Measurements from ENCODE around the gene COL26A1. TPM values are rescaled to one million over a fixed set of nuclear protein-coding genes. Genes with fewer than 3 reads are reported as not detected.

The COL26A1 gene
- polyA plus RNA-seq, 1 experiment, result 0.48 TPM

GRCh38 chr7:101328159-101328558 is 34.5 kb upstream of the COL26A1 start:
- POLR2A ChIA-PET, result no interaction called here
- CTCF ChIA-PET, result interaction anchor here (0.7 to 1.3 kb wide), 3 partner anchors 11 to 83 kb away, joined by 3 to 4 read pairs (median 3); no protein-coding TSS in a partner anchor
- H3K27me3 ChIP-seq (ENCODE audit: control insufficient read depth, insufficient read depth, low read length), result 0 out of 2 replicates have a peak, but pooled peaks cover 2% of the 10 kb centered on the region
- H3K4me3 ChIP-seq (ENCODE audit: low read depth, low read length), result no peak overlapping the region
- H3K36me3 ChIP-seq (ENCODE audit: control insufficient read depth, insufficient read depth, low read length), result no peaks in the 10 kb centered on the region
- TF ChIP-seq CTCF (IDR thresholded peaks at IDR 0.05; ENCODE audit: insufficient read depth, low read depth, low read length), result no peak
- DNase-seq (ENCODE audit: low read depth), result no peak

- DNase-seq (ENCODE audit: low read depth), result no peak
- Histone ChIP-seq H3K27me3 (ENCODE audit: control insufficient read depth, insufficient read depth, low read length) (peaks cover 5% of the 10 kb centered on the region), H3K36me3 (ENCODE audit: control insufficient read depth, insufficient read depth, low read length) (no peaks in the 10 kb centered on the region), H3K4me3 (ENCODE audit: low read depth, low read length) (no peak overlapping the region)
- ChIA-PET CTCF (no interaction called here), POLR2A (no interaction called here)
- no peak for TF ChIP-seq CTCF (IDR thresholded peaks at IDR 0.05; ENCODE audit: insufficient read depth, low read depth, low read length)
Measured at GRCh38 chr7:101330011-101330484, 32.6 kb upstream of the COL26A1 start.

GRCh38 chr7:101332026-101332425 is 30.6 kb upstream of the COL26A1 start:
- ChIA-PET CTCF (interaction anchor here (0.8 kb wide), 2 partner anchors 17 to 109 kb away, joined by 3 read pairs; no protein-coding TSS in a partner anchor), POLR2A (no interaction called here)
- H3K27me3 ChIP-seq (ENCODE audit: control insufficient read depth, insufficient read depth, low read length), result peaks cover 6% of the 10 kb centered on the region
- H3K4me3 ChIP-seq (ENCODE audit: low read depth, low read length), result no peak overlapping the region
- TF ChIP-seq CTCF (IDR thresholded peaks at IDR 0.05; ENCODE audit: insufficient read depth, low read depth, low read length), result no peak
- H3K36me3 ChIP-seq (ENCODE audit: control insufficient read depth, insufficient read depth, low read length), result no peaks in the 10 kb centered on the region
- DNase-seq (ENCODE audit: low read depth), result no peak

GRCh38 chr7:101333912-101334311 is 28.8 kb upstream of the COL26A1 start:
- no peak overlapping the region for H3K4me3 ChIP-seq (ENCODE audit: low read depth, low read length)
- H3K36me3 ChIP-seq (ENCODE audit: control insufficient read depth, insufficient read depth, low read length), result no peaks in the 10 kb centered on the region
- POLR2A ChIA-PET, result no interaction called here
- CTCF ChIA-PET, result interaction anchor here (1.1 to 1.5 kb wide), 3 partner anchors 12 to 119 kb away, joined by 3 to 6 read pairs (median 5); partner anchors contain the start of gene IFT22
- no peak for TF ChIP-seq CTCF (IDR thresholded peaks at IDR 0.05; ENCODE audit: insufficient read depth, low read depth, low read length)
- DNase-seq (ENCODE audit: low read depth), result no peak
- H3K27me3 ChIP-seq (ENCODE audit: control insufficient read depth, insufficient read depth, low read length), result peaks cover 6% of the 10 kb centered on the region

- TF ChIP-seq CTCF (IDR thresholded peaks at IDR 0.05; ENCODE audit: insufficient read depth, low read depth, low read length), result no peak
- POLR2A ChIA-PET, result no interaction called here
- DNase-seq (ENCODE audit: low read depth), result no peak
- CTCF ChIA-PET, result interaction anchor here (0.6 to 1.9 kb wide), 5 partner anchors 17 to 100 kb away, joined by 3 to 9 read pairs (median 4); no protein-coding TSS in a partner anchor
- no peaks in the 10 kb centered on the region for H3K36me3 ChIP-seq (ENCODE audit: control insufficient read depth, insufficient read depth, low read length)
- no peak overlapping the region for H3K4me3 ChIP-seq (ENCODE audit: low read depth, low read length)
- H3K27me3 ChIP-seq (ENCODE audit: control insufficient read depth, insufficient read depth, low read length), result no peaks in the 10 kb centered on the region
Measured at GRCh38 chr7:101340379-101340778, 22.3 kb upstream of the COL26A1 start.

All from BJ (cell line).